Hepatocyte (in vitro differentiated cells): ENCODE results near the gene LEO1. TPM values are rescaled to one million over a fixed set of nuclear protein-coding genes. Genes with fewer than 3 reads are reported as not detected.

Experiments
- DNase-seq: peaks from one replicate; pipeline ENCODE4 v3.0.0-alpha.2; 2016; ENCODE audit warnings: low spot score
- H2AFZ ChIP-seq: fragments of 200-600 bp; sonication (generic); 2 replicates; pipeline ENCODE4 v1.6.0; 2016; ENCODE audit warnings: antibody characterized with exemption, mild to moderate bottlenecking
- H3K27ac ChIP-seq: fragments of 200-600 bp; sonication (generic); 2 replicates; pipeline ENCODE4 v1.5.1; 2016; ENCODE audit warnings: mild to moderate bottlenecking
- H3K27me3 ChIP-seq: fragments of 200-600 bp; sonication (generic); 2 replicates; pipeline ENCODE4 v1.6.1; 2016
- H3K36me3 ChIP-seq: fragments of 200-600 bp; sonication (generic); replicated peaks from 2 replicates; pipeline ENCODE4 v1.5.1; 2016; ENCODE audit warnings: low read depth; ENCODE audit not compliant: insufficient read depth
- H3K4me1 ChIP-seq: fragments of 200-600 bp; sonication (generic); 2 replicates; pipeline ENCODE4 v1.5.1; 2016; ENCODE audit warnings: mild to moderate bottlenecking, moderate library complexity; ENCODE audit not compliant: insufficient read depth
- H3K4me2 ChIP-seq: fragments of 200-600 bp; sonication (generic); 2 replicates; pipeline ENCODE4 v1.6.0; 2016
- H3K4me3 ChIP-seq: fragments of 200-600 bp; sonication (generic); 2 replicates; pipeline ENCODE4 v1.5.1; 2016; ENCODE audit warnings: mild to moderate bottlenecking
- H3K79me2 ChIP-seq: fragments of 200-600 bp; sonication (generic); 2 replicates; pipeline ENCODE4 v1.6.0; 2017; ENCODE audit warnings: mild to moderate bottlenecking
- H3K9me2 ChIP-seq: fragments of 200-600 bp; sonication (generic); replicated peaks from 2 replicates; pipeline ENCODE4 v1.6.0; 2017; ENCODE audit warnings: mild to moderate bottlenecking; ENCODE audit not compliant: insufficient read depth
- H3K9me3 ChIP-seq: fragments of 200-600 bp; sonication (generic); 2 replicates; pipeline ENCODE4 v1.5.1; 2016; ENCODE audit warnings: low read depth, mild to moderate bottlenecking
- H4K20me1 ChIP-seq: fragments of 200-600 bp; sonication (generic); 2 replicates; pipeline ENCODE4 v1.6.0; 2016; ENCODE audit warnings: mild to moderate bottlenecking; ENCODE audit not compliant: insufficient read depth, poor library complexity, severe bottlenecking
- CTCF ChIP-seq: fragments of 200-600 bp; sonication (generic); IDR thresholded peaks from 2 replicates; pipeline ENCODE4 v1.5.1; 2016; ENCODE audit warnings: antibody characterized with exemption, mild to moderate bottlenecking; ENCODE audit not compliant: poor library complexity
- EZH2 ChIP-seq: fragments of 200-600 bp; sonication (generic); IDR thresholded peaks from 2 replicates; pipeline ENCODE4 v1.6.1; 2016; ENCODE audit warnings: antibody characterized with exemption, mild to moderate bottlenecking, borderline replicate concordance
- EZH2phosphoT487 ChIP-seq: fragments of 200-600 bp; sonication (generic); IDR thresholded peaks from one replicate; pipeline ENCODE4 v1.6.1; 2018; ENCODE audit warnings: antibody characterized with exemption, mild to moderate bottlenecking, low read depth, moderate library complexity; ENCODE audit not compliant: unreplicated experiment, severe bottlenecking
- WGBS: methylation state at CpG from one replicate; pipeline ENCODE4 v1.1.6; 2016; ENCODE audit warnings: low lambda C conversion rate; ENCODE audit errors: missing lambda C conversion rate; 5-methylcytosine and 5-hydroxymethylcytosine counted together
- polyA plus RNA-seq: library from polyadenylated mRNA; unstranded; fragments of >200 nt; fragmentation: Nextera tagmentation; extraction: Ambion mirVana; gene quantifications from 2 replicates; pipeline ENCODE4 v1.2.1, GENCODE V29; 2016
- total RNA-seq: library from RNA; depleted of rRNA; stranded (reverse); fragments of >200 nt; gene quantifications from 2 replicates; pipeline ENCODE4 v1.2.3, GENCODE V29; 2014

Gene LEO1
- total and polyA plus RNA-seq, 2 experiments from 2014 or later: 23.9 to 26.2 TPM

- TF ChIP-seq EZH2phosphoT487 (no peak), CTCF (no peak), EZH2 (no peak)
- peaks cover under 1% of the 10 kb centered on the region for H4K20me1 ChIP-seq
- no peak overlapping the region for H2AFZ ChIP-seq
- no peaks in the 10 kb centered on the region for H3K27me3 ChIP-seq
- no peaks in the 10 kb centered on the region for H3K9me2 ChIP-seq
- H3K27ac ChIP-seq: no peak overlapping the region
- H3K4me3 ChIP-seq: no peak overlapping the region
- H3K4me1 ChIP-seq: no peaks in the 10 kb centered on the region
- DNase-seq: no peak
- peaks cover 12% of the 10 kb centered on the region for H3K79me2 ChIP-seq
- no peaks in the 10 kb centered on the region for H3K9me3 ChIP-seq
- H3K36me3 ChIP-seq: no peaks in the 10 kb centered on the region
- no peak overlapping the region for H3K4me2 ChIP-seq
- 93% methylated on average over 2 of the region's 2 CpGs for WGBS
Measured at GRCh38 chr15:52016316-52016715, 44.7 kb upstream of the LEO1 start.

- TF ChIP-seq CTCF: no peak
- TF ChIP-seq EZH2: no peak
- no peaks in the 10 kb centered on the region for H3K27me3 ChIP-seq
- H2AFZ ChIP-seq: no peak overlapping the region
- H4K20me1 ChIP-seq: no peaks in the 10 kb centered on the region
- H3K4me1 ChIP-seq: no peaks in the 10 kb centered on the region
- no peaks in the 10 kb centered on the region for H3K36me3 ChIP-seq
- DNase-seq: no peak
- H3K27ac ChIP-seq: no peak overlapping the region
- H3K4me2 ChIP-seq: no peak overlapping the region
- H3K9me2 ChIP-seq: no peaks in the 10 kb centered on the region
- 93% methylated on average over 1 of the region's 1 CpG for WGBS
- no peaks in the 10 kb centered on the region for H3K79me2 ChIP-seq
- H3K9me3 ChIP-seq: no peaks in the 10 kb centered on the region
- no peak overlapping the region for H3K4me3 ChIP-seq
Measured at GRCh38 chr15:52014616-52015015, 43.0 kb upstream of the LEO1 start.

- DNase-seq: no peak
- no peaks in the 10 kb centered on the region for H3K9me2 ChIP-seq
- H3K27me3 ChIP-seq: no peaks in the 10 kb centered on the region
- no peak overlapping the region for H3K4me2 ChIP-seq
- no peak for TF ChIP-seq EZH2phosphoT487
- TF ChIP-seq EZH2: no peak
- TF ChIP-seq CTCF: no peak
- H4K20me1 ChIP-seq: no peaks in the 10 kb centered on the region
- H2AFZ ChIP-seq: no peak overlapping the region
- no peak overlapping the region for H3K4me3 ChIP-seq
- no peaks in the 10 kb centered on the region for H3K36me3 ChIP-seq
- H3K79me2 ChIP-seq: no peaks in the 10 kb centered on the region
- 89% methylated on average over 3 of the region's 3 CpGs for WGBS
- H3K4me1 ChIP-seq: no peaks in the 10 kb centered on the region
- no peaks in the 10 kb centered on the region for H3K9me3 ChIP-seq
- H3K27ac ChIP-seq: no peak overlapping the region
Measured at GRCh38 chr15:52013151-52013791, 41.7 kb upstream of the LEO1 start.

GRCh38 chr15:52012210-52012609, 40.6 kb upstream of the LEO1 start:
- H2AFZ ChIP-seq: no peak overlapping the region
- no peaks in the 10 kb centered on the region for H3K9me3 ChIP-seq
- no peaks in the 10 kb centered on the region for H3K9me2 ChIP-seq
- TF ChIP-seq EZH2phosphoT487: no peak
- no peak for TF ChIP-seq CTCF
- no peak for TF ChIP-seq EZH2
- H3K79me2 ChIP-seq: no peaks in the 10 kb centered on the region
- WGBS: 75% methylated on average over 2 of the region's 2 CpGs
- H4K20me1 ChIP-seq: no peaks in the 10 kb centered on the region
- H3K4me1 ChIP-seq: no peaks in the 10 kb centered on the region
- DNase-seq: no peak
- H3K36me3 ChIP-seq: no peaks in the 10 kb centered on the region
- no peak overlapping the region for H3K4me2 ChIP-seq
- H3K4me3 ChIP-seq: no peak overlapping the region
- H3K27ac ChIP-seq: no peak overlapping the region
- no peaks in the 10 kb centered on the region for H3K27me3 ChIP-seq
